MM.1S (cell line): Measurements from ENCODE around the gene RNASE13.

Source experiments
- DNase-seq: peaks from one replicate; pipeline ENCODE4 v3.0.0-alpha.2; 2015
- H2AFZ ChIP-seq: fragments of 300-600 bp; sonication (generic); 2 replicates; pipeline ENCODE4 v1.6.0; 2016; ENCODE audit warnings: antibody characterized with exemption, low read length
- H3F3A ChIP-seq: fragments of 300-600 bp; sonication (generic); 2 replicates; pipeline ENCODE4 v1.6.1; 2016; ENCODE audit warnings: mild to moderate bottlenecking, antibody characterized with exemption, low read length, moderate library complexity, mixed read lengths; ENCODE audit not compliant: insufficient read depth
- H3K27ac ChIP-seq: fragments of 300-600 bp; sonication (generic); 2 replicates; pipeline ENCODE4 v1.5.1; 2016; ENCODE audit warnings: mild to moderate bottlenecking, low read length
- H3K27me3 ChIP-seq: fragments of 300-600 bp; sonication (generic); replicated peaks from 2 replicates; pipeline ENCODE4 v1.6.0; 2016; ENCODE audit warnings: low read length; ENCODE audit not compliant: insufficient read depth
- H3K36me3 ChIP-seq: fragments of 300-600 bp; sonication (generic); replicated peaks from 2 replicates; pipeline ENCODE4 v1.6.1; 2016; ENCODE audit warnings: mild to moderate bottlenecking, low read length, mixed read lengths; ENCODE audit not compliant: insufficient read depth
- H3K4me1 ChIP-seq: fragments of 300-600 bp; sonication (generic); 2 replicates; pipeline ENCODE4 v1.6.1; 2016; ENCODE audit warnings: low read length, mixed read lengths
- H3K4me2 ChIP-seq: fragments of 300-600 bp; sonication (generic); 2 replicates; pipeline ENCODE4 v1.6.0; 2016; ENCODE audit warnings: low read depth, low read length
- H3K4me3 ChIP-seq: fragments of 300-600 bp; sonication (generic); 2 replicates; pipeline ENCODE4 v1.5.1; 2016; ENCODE audit warnings: low read length, mixed read lengths
- H3K79me2 ChIP-seq: fragments of 300-600 bp; sonication (generic); 2 replicates; pipeline ENCODE4 v1.6.1; 2016; ENCODE audit warnings: mixed run types, low read length, mixed read lengths
- H3K9ac ChIP-seq: fragments of 300-600 bp; sonication (generic); 2 replicates; pipeline ENCODE4 v1.6.1; 2016; ENCODE audit warnings: low read length, mixed read lengths
- H3K9me2 ChIP-seq: fragments of 300-600 bp; sonication (generic); replicated peaks from 2 replicates; pipeline ENCODE4 v1.6.1; 2016; ENCODE audit warnings: mild to moderate bottlenecking, low read length, mixed read lengths; ENCODE audit not compliant: insufficient read depth
- H3K9me3 ChIP-seq: fragments of 300-600 bp; sonication (generic); replicated peaks from 2 replicates; pipeline ENCODE4 v1.6.1; 2016; ENCODE audit warnings: mild to moderate bottlenecking, low read length, mixed read lengths; ENCODE audit not compliant: insufficient read depth
- H4K20me1 ChIP-seq: fragments of 300-600 bp; sonication (generic); 2 replicates; pipeline ENCODE4 v1.6.1; 2016; ENCODE audit warnings: mild to moderate bottlenecking, low read length, moderate library complexity, mixed read lengths; ENCODE audit not compliant: insufficient read depth
- CTCF ChIP-seq: fragments of 300-600 bp; sonication (generic); IDR thresholded peaks from 2 replicates; pipeline ENCODE4 v1.5.1; 2016; ENCODE audit warnings: antibody characterized with exemption, low read length, mixed read lengths
- EZH2 ChIP-seq: fragments of 300-600 bp; sonication (generic); optimal IDR thresholded peaks from 2 replicates; pipeline ENCODE3; 2017; ENCODE audit warnings: low read depth, mild to moderate bottlenecking, antibody characterized with exemption, low read length, mixed read lengths
- EZH2phosphoT487 ChIP-seq: fragments of 300-600 bp; sonication (generic); IDR thresholded peaks from 2 replicates; pipeline ENCODE4 v1.6.1; 2018; ENCODE audit warnings: antibody characterized with exemption, low read length

RNASE13 gene

GRCh38 chr14:21071225-21072030, 36.8 kb upstream of the RNASE13 start:
- TF ChIP-seq EZH2phosphoT487 (no peak), EZH2 (no peak), CTCF (no peak)
- DNase-seq, result peak; percentile 69
- H3K9ac ChIP-seq, result peak overlapping the region; percentile 33; the same call in 1 of the 2 replicates
- peaks cover 6% of the 10 kb centered on the region; the same call in 1 of the 2 replicates for H3F3A ChIP-seq
- H3K4me2 ChIP-seq, result peak overlapping the region; percentile 95
- peak overlapping the region; percentile 32; the same call in 1 of the 2 replicates for H3K27ac ChIP-seq
- no peaks in the 10 kb centered on the region for H3K4me1 ChIP-seq
- H3K79me2 ChIP-seq, result no peaks in the 10 kb centered on the region
- no peaks in the 10 kb centered on the region for H3K9me3 ChIP-seq
- no peaks in the 10 kb centered on the region for H3K36me3 ChIP-seq
- H4K20me1 ChIP-seq, result no peaks in the 10 kb centered on the region
- no peaks in the 10 kb centered on the region for H3K9me2 ChIP-seq
- H3K27me3 ChIP-seq, result peaks cover 11% of the 10 kb centered on the region
- H3K4me3 ChIP-seq, result peak overlapping the region; percentile 75
- peak overlapping the region; percentile 56 for H2AFZ ChIP-seq

GRCh38 chr14:21070610-21071224, 36.1 kb upstream of the RNASE13 start:
- TF ChIP-seq EZH2 (no peak), CTCF (no peak), EZH2phosphoT487 (no peak)
- Histone ChIP-seq H3K4me1 (no peaks in the 10 kb centered on the region), H3K4me3 (peak overlapping the region; percentile 75), H3K79me2 (no peaks in the 10 kb centered on the region), H3K9me3 (no peaks in the 10 kb centered on the region), H3K9ac (peak overlapping the region; percentile 33; the same call in 1 of the 2 replicates), H4K20me1 (no peaks in the 10 kb centered on the region), H2AFZ (peak overlapping the region; percentile 56), H3K4me2 (peak overlapping the region; percentile 95), H3K36me3 (no peaks in the 10 kb centered on the region), H3K9me2 (no peaks in the 10 kb centered on the region), H3K27me3 (peaks cover 11% of the 10 kb centered on the region), H3K27ac (peak overlapping the region; percentile 32; the same call in 1 of the 2 replicates), H3F3A (peaks cover 6% of the 10 kb centered on the region; the same call in 1 of the 2 replicates)
- no peak for DNase-seq

- Histone ChIP-seq H2AFZ (peak within 1 kb of the TSS; percentile 56), H3K27me3 (peaks cover 11% of the 10 kb centered on the region), H3F3A (peaks cover 6% of the 10 kb centered on the region; the same call in 1 of the 2 replicates), H3K4me2 (peak within 1 kb of the TSS; percentile 95), H4K20me1 (no peaks in the 10 kb centered on the region), H3K9me2 (no peaks in the 10 kb centered on the region), H3K9me3 (no peaks in the 10 kb centered on the region), H3K9ac (peak within 1 kb of the TSS; percentile 33; the same call in 1 of the 2 replicates), H3K4me3 (peak within 1 kb of the TSS; percentile 75), H3K4me1 (no peaks in the 10 kb centered on the region), H3K36me3 (no peaks in the 10 kb centered on the region), H3K27ac (peak within 1 kb of the TSS; percentile 32; the same call in 1 of the 2 replicates), H3K79me2 (no peaks in the 10 kb centered on the region)
- TF ChIP-seq CTCF, result no peak
- no peak for TF ChIP-seq EZH2
- no peak for TF ChIP-seq EZH2phosphoT487
- peak; percentile 13 for DNase-seq
These were observed 35.5 kb upstream of the RNASE13 start, which contains the start of gene ARHGEF40 for GRCh38 chr14:21070083-21070609. Gene ARHGEF40, plus strand, starts transcription at chr14:21070304. Its CDS starts 93 bp downstream, at chr14:21070397.
